Measurements from ENCODE around the gene FLT3LG.
A peak's percentile ranks its signal among the peaks of the same experiment; 100 is the strongest.
"Not testable (repeated sequence)": the region's sequence is repeated elsewhere in the genome, so short reads cannot be mapped to it uniquely, and the experiment has no call there.

Gene FLT3LG

GRCh38 chr19:49468199-49468598 is 5.8 kb upstream of the FLT3LG start:
- Histone ChIP-seq H3K27me3 (ENCODE audit: control insufficient read depth, insufficient read depth, low read length) (no peaks in the 10 kb centered on the region), H3K27ac (ENCODE audit: low read depth, low read length) (no peak overlapping the region), H3K4me1 (ENCODE audit: control insufficient read depth, insufficient read depth, low read length) (peaks cover 6% of the 10 kb centered on the region), H3K36me3 (ENCODE audit: control insufficient read depth, insufficient read depth, low read length) (peaks cover 27% of the 10 kb centered on the region), H3K4me3 (ENCODE audit: low read depth, low read length) (no peak overlapping the region), H3K9ac (ENCODE audit: low read length) (no peak overlapping the region), H3K9me3 (ENCODE audit: control insufficient read depth, insufficient read depth, low read depth, low read length) (no peaks in the 10 kb centered on the region)

DNA sequence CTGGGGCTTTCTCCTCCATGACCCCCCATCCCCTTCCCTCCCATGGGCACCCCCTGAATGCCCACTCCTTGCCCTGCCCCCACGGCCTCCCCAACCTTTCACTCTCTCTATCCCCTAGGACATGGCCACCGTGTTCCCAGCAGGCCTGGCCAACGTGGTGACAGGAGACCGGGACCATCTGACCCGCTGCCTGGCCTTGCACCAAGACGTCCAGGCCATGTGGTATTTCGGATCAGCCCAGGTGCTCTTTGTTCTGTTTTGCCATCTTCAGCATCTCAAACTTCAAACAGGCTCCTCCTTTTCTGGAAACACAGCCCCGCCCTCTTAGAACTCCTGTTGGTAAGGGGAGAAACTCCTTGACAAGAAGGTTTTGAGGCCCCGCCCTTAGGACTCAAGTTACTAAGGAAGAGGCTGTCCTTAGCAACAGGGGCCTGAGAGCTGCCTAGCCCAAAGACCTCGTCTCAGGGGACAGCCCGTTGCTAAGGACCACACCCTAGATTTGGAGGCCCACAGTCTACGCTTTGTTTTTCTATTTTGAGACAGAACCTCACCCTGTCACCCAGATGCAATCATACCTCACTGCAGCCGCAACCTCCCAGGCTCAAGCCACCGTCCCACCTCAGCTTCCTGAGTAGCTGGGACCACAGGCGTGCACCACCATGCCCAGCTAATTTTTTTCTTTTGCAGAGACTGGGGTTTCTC is 5.1 kb upstream of the FLT3LG start:
- H3K9ac ChIP-seq (ENCODE audit: low read length) = no peak overlapping the region
- H3K27ac ChIP-seq (ENCODE audit: low read depth, low read length) = no peak overlapping the region
- H3K27me3 ChIP-seq (ENCODE audit: control insufficient read depth, insufficient read depth, low read length) = no peaks in the 10 kb centered on the region
- H3K4me1 ChIP-seq (ENCODE audit: control insufficient read depth, insufficient read depth, low read length) = peaks cover 6% of the 10 kb centered on the region
- no peak overlapping the region for H3K4me3 ChIP-seq (ENCODE audit: low read depth, low read length)
- peaks cover 25% of the 10 kb centered on the region for H3K36me3 ChIP-seq (ENCODE audit: control insufficient read depth, insufficient read depth, low read length)
- no peaks in the 10 kb centered on the region for H3K9me3 ChIP-seq (ENCODE audit: control insufficient read depth, insufficient read depth, low read depth, low read length)

- Histone ChIP-seq H3K27ac (ENCODE audit: low read depth, low read length) (no peak overlapping the region), H3K9ac (ENCODE audit: low read length) (no peak overlapping the region)
Observed at GRCh38 chr19:49469828-49470614, 4.0 kb upstream of the FLT3LG start.

GRCh38 chr19:49470615-49470978 is 3.4 kb upstream of the FLT3LG start:
- Histone ChIP-seq H3K9me3 (ENCODE audit: control insufficient read depth, insufficient read depth, low read depth, low read length) (no peaks in the 10 kb centered on the region), H3K4me3 (ENCODE audit: low read depth, low read length) (no peak overlapping the region), H3K27ac (ENCODE audit: low read depth, low read length) (no peak overlapping the region), H3K36me3 (ENCODE audit: control insufficient read depth, insufficient read depth, low read length) (peaks cover 15% of the 10 kb centered on the region; the same call in 1 of the 2 replicates), H3K9ac (ENCODE audit: low read length) (no peak overlapping the region), H3K4me1 (ENCODE audit: control insufficient read depth, insufficient read depth, low read length) (peaks cover 10% of the 10 kb centered on the region), H3K27me3 (ENCODE audit: control insufficient read depth, insufficient read depth, low read length) (peaks cover 8% of the 10 kb centered on the region)

More at GRCh38 chr19:49469828-49470614, 4.0 kb upstream of the FLT3LG start:
- H3K4me1 ChIP-seq (ENCODE audit: control insufficient read depth, insufficient read depth, low read length) = peaks cover 10% of the 10 kb centered on the region
- H3K9me3 ChIP-seq (ENCODE audit: control insufficient read depth, insufficient read depth, low read depth, low read length) = no peaks in the 10 kb centered on the region
- peaks cover 7% of the 10 kb centered on the region for H3K27me3 ChIP-seq (ENCODE audit: control insufficient read depth, insufficient read depth, low read length)
- H3K36me3 ChIP-seq (ENCODE audit: control insufficient read depth, insufficient read depth, low read length) = peaks cover 15% of the 10 kb centered on the region; the same call in 1 of the 2 replicates
- no peak overlapping the region for H3K4me3 ChIP-seq (ENCODE audit: low read depth, low read length)

- Histone ChIP-seq H3K27ac (ENCODE audit: low read depth, low read length) (no peak overlapping the region), H3K4me1 (ENCODE audit: control insufficient read depth, insufficient read depth, low read length) (peaks cover 12% of the 10 kb centered on the region), H3K36me3 (ENCODE audit: control insufficient read depth, insufficient read depth, low read length) (peaks cover 8% of the 10 kb centered on the region; the same call in 1 of the 2 replicates), H3K9me3 (ENCODE audit: control insufficient read depth, insufficient read depth, low read depth, low read length) (no peaks in the 10 kb centered on the region), H3K4me3 (ENCODE audit: low read depth, low read length) (no peak overlapping the region), H3K9ac (ENCODE audit: low read length) (no peak overlapping the region), H3K27me3 (ENCODE audit: control insufficient read depth, insufficient read depth, low read length) (peaks cover 8% of the 10 kb centered on the region)
Observed at GRCh38 chr19:49472936-49473335, 1.1 kb upstream of the FLT3LG start.

- Histone ChIP-seq H3K4me1 (ENCODE audit: control insufficient read depth, insufficient read depth, low read length) (peaks cover 12% of the 10 kb centered on the region), H3K4me3 (ENCODE audit: low read depth, low read length) (peak overlapping the region; percentile 52; the same call in 1 of the 2 replicates)
- H3K27ac ChIP-seq (ENCODE audit: low read depth, low read length) = not testable (repeated sequence)
Observed at GRCh38 chr19:49473501-49473867, 531 bp upstream of the FLT3LG start.

GRCh38 chr19:49474542-49474924 is 518 bp downstream of the FLT3LG start:
- Histone ChIP-seq H3K9ac (ENCODE audit: low read length) (no peak overlapping the region), H3K4me3 (ENCODE audit: low read depth, low read length) (peak overlapping the region; percentile 52), H3K27ac (ENCODE audit: low read depth, low read length) (no peak overlapping the region)

More at GRCh38 chr19:49473501-49473867, 531 bp upstream of the FLT3LG start:
- H3K36me3 ChIP-seq (ENCODE audit: control insufficient read depth, insufficient read depth, low read length); H3K9ac ChIP-seq (ENCODE audit: low read length); H3K9me3 ChIP-seq (ENCODE audit: control insufficient read depth, insufficient read depth, low read depth, low read length); H3K27me3 ChIP-seq (ENCODE audit: control insufficient read depth, insufficient read depth, low read length): not testable (repeated sequence)

GRCh38 chr19:49475191-49475917 is 1.3 kb downstream of the FLT3LG start:
- Histone ChIP-seq H3K27ac (ENCODE audit: low read depth, low read length) (no peak overlapping the region), H3K27me3 (ENCODE audit: control insufficient read depth, insufficient read depth, low read length) (peaks cover 8% of the 10 kb centered on the region), H3K9ac (ENCODE audit: low read length) (no peak overlapping the region), H3K4me1 (ENCODE audit: control insufficient read depth, insufficient read depth, low read length) (peaks cover 6% of the 10 kb centered on the region; the same call in 1 of the 2 replicates), H3K9me3 (ENCODE audit: control insufficient read depth, insufficient read depth, low read depth, low read length) (no peaks in the 10 kb centered on the region), H3K4me3 (ENCODE audit: low read depth, low read length) (no peak overlapping the region), H3K36me3 (ENCODE audit: control insufficient read depth, insufficient read depth, low read length) (0 out of 2 replicates have a peak, but pooled peaks cover 3% of the 10 kb centered on the region)

More at GRCh38 chr19:49474542-49474924, 518 bp downstream of the FLT3LG start:
- Histone ChIP-seq H3K36me3 (ENCODE audit: control insufficient read depth, insufficient read depth, low read length) (peaks cover 8% of the 10 kb centered on the region; the same call in 1 of the 2 replicates), H3K27me3 (ENCODE audit: control insufficient read depth, insufficient read depth, low read length) (peaks cover 8% of the 10 kb centered on the region), H3K4me1 (ENCODE audit: control insufficient read depth, insufficient read depth, low read length) (peaks cover 6% of the 10 kb centered on the region; the same call in 1 of the 2 replicates), H3K9me3 (ENCODE audit: control insufficient read depth, insufficient read depth, low read depth, low read length) (no peaks in the 10 kb centered on the region)

DNA sequence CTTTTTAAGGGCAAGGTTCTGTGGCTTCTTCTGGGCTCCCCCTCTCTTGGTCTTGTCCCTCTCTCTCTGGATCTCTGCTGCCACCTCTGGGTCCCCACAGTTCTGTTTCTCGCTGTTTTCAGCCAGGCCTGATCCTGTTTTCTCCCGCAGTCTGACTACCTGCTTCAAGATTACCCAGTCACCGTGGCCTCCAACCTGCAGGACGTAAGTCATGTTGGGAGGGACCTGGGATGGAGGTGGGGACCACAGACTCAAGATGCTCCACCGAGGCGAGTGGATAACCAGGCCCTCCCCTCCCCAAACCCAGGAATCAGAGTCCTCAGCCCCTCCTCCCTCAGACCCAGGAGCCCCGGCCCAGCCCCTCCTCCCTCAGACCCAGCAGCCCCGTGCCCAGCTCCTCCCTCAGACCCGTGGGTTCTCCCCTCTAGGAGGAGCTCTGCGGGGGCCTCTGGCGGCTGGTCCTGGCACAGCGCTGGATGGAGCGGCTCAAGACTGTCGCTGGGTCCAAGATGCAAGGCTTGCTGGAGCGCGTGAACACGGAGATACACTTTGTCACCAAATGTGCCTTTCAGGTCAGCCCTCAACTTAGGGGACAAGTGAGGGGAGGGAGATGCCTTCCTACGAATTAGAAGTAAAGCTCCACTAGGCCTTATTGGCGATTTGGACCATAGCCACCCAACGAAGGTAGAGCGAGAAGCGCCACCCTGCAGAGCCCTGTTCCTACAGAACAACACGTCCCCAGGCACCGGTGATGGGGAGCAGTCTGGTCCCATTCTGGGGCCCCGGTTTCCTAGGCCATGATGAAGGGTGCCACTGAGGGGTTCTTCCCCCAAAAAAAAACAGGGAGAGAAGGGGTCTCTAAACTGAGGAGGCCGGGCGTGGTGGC is 2.2 kb downstream of the FLT3LG start:
- Histone ChIP-seq H3K9ac (ENCODE audit: low read length) (no peak overlapping the region), H3K36me3 (ENCODE audit: control insufficient read depth, insufficient read depth, low read length) (no peaks in the 10 kb centered on the region), H3K9me3 (ENCODE audit: control insufficient read depth, insufficient read depth, low read depth, low read length) (no peaks in the 10 kb centered on the region), H3K27me3 (ENCODE audit: control insufficient read depth, insufficient read depth, low read length) (peaks cover 8% of the 10 kb centered on the region), H3K4me3 (ENCODE audit: low read depth, low read length) (peak overlapping the region; percentile 19; the same call in 1 of the 2 replicates), H3K4me1 (ENCODE audit: control insufficient read depth, insufficient read depth, low read length) (peaks cover 6% of the 10 kb centered on the region; the same call in 1 of the 2 replicates), H3K27ac (ENCODE audit: low read depth, low read length) (no peak overlapping the region)

DNA sequence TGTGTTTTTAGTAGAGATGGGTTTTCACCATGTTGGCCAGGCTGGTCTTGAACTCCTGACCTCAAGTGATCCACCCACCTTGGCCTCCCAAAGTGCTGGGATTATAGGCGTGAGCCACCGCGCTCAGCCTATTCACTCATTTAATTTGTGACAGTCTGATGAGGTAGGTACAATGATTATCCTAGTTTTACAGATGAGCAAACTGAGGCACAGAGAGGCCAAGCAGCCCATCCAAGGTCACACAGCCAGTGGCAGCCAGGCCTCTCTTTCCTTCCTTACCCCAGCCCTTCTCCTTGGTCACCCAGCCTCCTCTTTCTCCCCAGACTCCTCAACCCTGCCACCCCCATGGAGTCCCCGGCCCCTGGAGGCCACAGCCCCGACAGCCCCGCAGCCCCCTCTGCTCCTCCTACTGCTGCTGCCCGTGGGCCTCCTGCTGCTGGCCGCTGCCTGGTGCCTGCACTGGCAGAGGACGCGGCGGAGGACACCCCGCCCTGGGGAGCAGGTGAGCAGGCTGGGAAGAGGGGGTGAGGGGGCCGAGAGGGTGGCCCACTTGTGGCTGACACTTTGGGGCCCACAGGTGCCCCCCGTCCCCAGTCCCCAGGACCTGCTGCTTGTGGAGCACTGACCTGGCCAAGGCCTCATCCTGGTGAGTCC is 6.1 kb downstream of the FLT3LG start:
- Histone ChIP-seq H3K4me1 (ENCODE audit: control insufficient read depth, insufficient read depth, low read length) (peaks cover 2% of the 10 kb centered on the region; the same call in 1 of the 2 replicates), H3K9ac (ENCODE audit: low read length) (no peak overlapping the region), H3K27ac (ENCODE audit: low read depth, low read length) (no peak overlapping the region), H3K27me3 (ENCODE audit: control insufficient read depth, insufficient read depth, low read length) (peaks cover under 1% of the 10 kb centered on the region), H3K9me3 (ENCODE audit: control insufficient read depth, insufficient read depth, low read depth, low read length) (no peaks in the 10 kb centered on the region), H3K36me3 (ENCODE audit: control insufficient read depth, insufficient read depth, low read length) (no peaks in the 10 kb centered on the region), H3K4me3 (ENCODE audit: low read depth, low read length) (no peak overlapping the region)

All from HUES6 (cell line).